K562 (cell line): ENCODE results near the gene FYB1. TPM values are rescaled to one million over a fixed set of nuclear protein-coding genes. Genes with fewer than 3 reads are reported as not detected.

Source experiments
- ADNP ChIP-seq: fragments of 200-800 bp; sonication (Bioruptor generic); IDR thresholded peaks from 2 replicates; pipeline ENCODE4 v1.6.1; 2016; ENCODE audit warnings: missing genetic modification characterization, missing compliant biosample characterization
- BHLHE40 ChIP-seq: IDR thresholded peaks from 2 replicates; pipeline ENCODE4 v1.6.1; 2011; ENCODE audit warnings: low read length, improper control_type of control experiment
- CBFA2T2 ChIP-seq: fragments of 450-650 bp; conservative IDR thresholded peaks from 2 replicates; pipeline ENCODE4 v1.6.1; 2017; ENCODE audit warnings: mild to moderate bottlenecking
- ETV1 ChIP-seq: fragments of 450-650 bp; conservative IDR thresholded peaks from 2 replicates; pipeline ENCODE4 v1.6.1; 2016; ENCODE audit warnings: missing genetic modification characterization, control low read depth, low read depth, missing compliant biosample characterization
- GTF2F1 ChIP-seq: IDR thresholded peaks from 2 replicates; pipeline ENCODE4 v1.6.1; 2011; ENCODE audit warnings: low read depth, low read length, improper control_type of control experiment
- JUND ChIP-seq, 2 experiments: IDR thresholded peaks; 2 replicates in 1 of 2; 3 replicates in 1 of 2; pipeline ENCODE4 v1.6.1; 2011; ENCODE audit warnings: borderline replicate concordance in 2 of 2, low read depth in 2 of 2, low read length in 2 of 2, improper control_type of control experiment in 1 of 2, missing biosample characterization in 1 of 2, missing genetic modification characterization in 1 of 2, missing genetic modification reagents in 1 of 2
- MBD1 ChIP-seq: fragments of 250-450 bp; sonication (Bioruptor Pico); IDR thresholded peaks from 2 replicates; pipeline ENCODE4 v1.8.0; 2022; ENCODE audit warnings: inconsistent platforms
- MECOM ChIP-seq: fragments of 250-450 bp; sonication (Bioruptor Pico); IDR thresholded peaks from 2 replicates; pipeline ENCODE4 v1.8.0; 2022; ENCODE audit warnings: inconsistent platforms
- MYBL2 ChIP-seq, 2 experiments: fragments of 450-650 bp in 1 of 2; sonication (generic) in 1 of 2; formaldehyde crosslinking in 1 of 2; IDR thresholded peaks; 2 replicates each; pipeline versions ENCODE4 v1.6.1 to v1.8.1; 2017 to 2022; ENCODE audit warnings: borderline replicate concordance in 1 of 2, inconsistent platforms in 1 of 2, low read depth in 1 of 2, mild to moderate bottlenecking in 1 of 2, missing genetic modification reagents in 1 of 2, moderate library complexity in 1 of 2
- RREB1 ChIP-seq: fragments of 250-450 bp; sonication (Bioruptor Pico); IDR thresholded peaks from 2 replicates; pipeline ENCODE4 v1.4.0; 2020
- SNIP1 ChIP-seq: fragments of 450-650 bp; IDR thresholded peaks from 2 replicates; pipeline ENCODE4 v1.7.1; 2017; ENCODE audit warnings: low read depth, mild to moderate bottlenecking
- TAF1 ChIP-seq: IDR thresholded peaks from 2 replicates; pipeline ENCODE4 v1.6.1; 2011; ENCODE audit warnings: mild to moderate bottlenecking, low read length, moderate library complexity; ENCODE audit not compliant: insufficient read depth, control insufficient read depth, severe bottlenecking; ENCODE audit errors: extremely low read depth
- ZBTB7A ChIP-seq: IDR thresholded peaks from 2 replicates; pipeline ENCODE4 v1.6.1; 2011; ENCODE audit warnings: low read depth, mild to moderate bottlenecking, low read length, moderate library complexity, borderline replicate concordance; ENCODE audit not compliant: control insufficient read depth
- ZKSCAN1 ChIP-seq: fragments of 150-350 bp; IDR thresholded peaks from 2 replicates; pipeline ENCODE4 v1.6.1; 2016; ENCODE audit warnings: low read depth, low read length
- ZKSCAN3 ChIP-seq: fragments of 250-450 bp; sonication (Bioruptor Pico); IDR thresholded peaks from 2 replicates; pipeline ENCODE4 v1.4.0; 2020
- ZNF644 ChIP-seq: fragments of 200-800 bp; sonication (Bioruptor generic); IDR thresholded peaks from 2 replicates; pipeline ENCODE4 v1.6.1; 2016; ENCODE audit warnings: low read depth, missing genetic modification characterization, missing compliant biosample characterization
- ZNF668 ChIP-seq: fragments of 250-450 bp; sonication (Bioruptor Pico); IDR thresholded peaks from 2 replicates; pipeline ENCODE4 v1.8.0; 2022; ENCODE audit warnings: mild to moderate bottlenecking, inconsistent platforms
- polyA plus RNA-seq, 8 experiments: library from polyadenylated mRNA; depleted of rRNA in 4 of 8; stranded (reverse) in 5 of 8; unstranded in 3 of 8; fragments of >200 nt; fragmentation: Nextera tagmentation in 2 of 8; fragmentation: Illumina TruSeq in 1 of 8; extraction: Ambion mirVana in 2 of 8; extraction: Trizol in 1 of 8; gene quantifications; 2 replicates each; pipeline versions ENCODE4 v1.2.1 to v1.2.3, GENCODE V29; 2011 to 2014; ENCODE audit warnings: inconsistent platforms in 1 of 8, missing spikeins in 1 of 8
- total RNA-seq, 7 experiments: library from RNA; depleted of rRNA in 6 of 7; stranded (reverse); fragments of >200 nt in 6 of 7; fragmentation: Illumina TruSeq in 2 of 7; extraction: Trizol in 2 of 7; gene quantifications; 2 replicates each; pipeline versions ENCODE4 v1.2.1 to v1.2.3, GENCODE V29; 2011 to 2021; ENCODE audit warnings: low replicate concordance in 1 of 7
- TF ChIP-seq, protein P1 (sequence below): sonication (generic); IDR thresholded peaks from 2 replicates; pipeline ENCODE4 v1.6.1; 2016

FYB1 gene
- total and polyA plus RNA-seq, 9 of the 15 experiments (the other 6 are each of a cell fraction or from before 2014, with no cell fraction given) = 4.7 to 31.5 (median 9.7) TPM

- TF ChIP-seq RREB1 (0 out of 2 replicates have a peak, but pooled peaks have one; percentile 34), CBFA2T2 (0 out of 2 replicates have a peak, but pooled peaks have one; percentile 34), MBD1 (CRISPR knock-in tag) (no peak), MYBL2 (IDR thresholded peaks at IDR 0.05; ENCODE audit: low read depth) (no peak), MYBL2 (CRISPR knock-in tag; IDR thresholded peaks at IDR 0.05; ENCODE audit: borderline replicate concordance) (no peak), BHLHE40 (no peak), SNIP1 (no peak), ZNF668 (CRISPR knock-in tag) (no peak), ZKSCAN3 (CRISPR knock-in tag) (no peak), ZBTB7A (no peak), ADNP (tag) (no peak), TAF1 (no peak), JUND (IDR thresholded peaks at IDR 0.05; ENCODE audit: borderline replicate concordance, low read depth, low read length) (no peak), JUND (tag; IDR thresholded peaks at IDR 0.05; ENCODE audit: borderline replicate concordance, low read depth, low read length) (no peak), GTF2F1 (no peak), ETV1 (tag) (0 out of 2 replicates have a peak, but pooled peaks have one; percentile 9), ZKSCAN1 (no peak), ZNF644 (tag) (no peak; the same call in 1 of the 2 replicates), MECOM (peak; percentile 67; the same call in 1 of the 2 replicates)
- TF ChIP-seq, protein P1, sequence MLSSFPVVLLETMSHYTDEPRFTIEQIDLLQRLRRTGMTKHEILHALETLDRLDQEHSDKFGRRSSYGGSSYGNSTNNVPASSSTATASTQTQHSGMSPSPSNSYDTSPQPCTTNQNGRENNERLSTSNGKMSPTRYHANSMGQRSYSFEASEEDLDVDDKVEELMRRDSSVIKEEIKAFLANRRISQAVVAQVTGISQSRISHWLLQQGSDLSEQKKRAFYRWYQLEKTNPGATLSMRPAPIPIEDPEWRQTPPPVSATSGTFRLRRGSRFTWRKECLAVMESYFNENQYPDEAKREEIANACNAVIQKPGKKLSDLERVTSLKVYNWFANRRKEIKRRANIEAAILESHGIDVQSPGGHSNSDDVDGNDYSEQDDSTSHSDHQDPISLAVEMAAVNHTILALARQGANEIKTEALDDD = no peak
These were observed 25.6 kb downstream of the FYB1 start (continued) for GRCh38 chr5:39193553-39194465.
